Measurements from ENCODE around the gene SNUPN.

DNA sequence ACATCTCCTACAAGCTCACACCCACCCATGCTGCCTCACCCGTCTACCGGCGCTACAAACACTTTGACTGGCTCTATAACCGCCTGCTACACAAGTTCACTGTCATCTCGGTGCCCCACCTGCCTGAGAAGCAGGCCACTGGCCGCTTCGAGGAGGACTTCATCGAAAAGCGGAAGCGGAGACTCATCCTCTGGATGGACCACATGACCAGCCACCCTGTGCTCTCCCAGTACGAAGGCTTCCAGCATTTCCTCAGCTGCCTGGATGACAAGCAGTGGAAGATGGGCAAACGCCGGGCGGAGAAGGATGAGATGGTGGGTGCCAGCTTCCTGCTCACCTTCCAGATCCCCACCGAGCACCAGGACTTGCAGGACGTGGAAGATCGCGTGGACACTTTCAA lies 24.3 kb upstream of the SNUPN start:
- TF ChIP-seq POLR2A (IDR thresholded peaks at IDR 0.05): no peak
- TF ChIP-seq, protein P1, sequence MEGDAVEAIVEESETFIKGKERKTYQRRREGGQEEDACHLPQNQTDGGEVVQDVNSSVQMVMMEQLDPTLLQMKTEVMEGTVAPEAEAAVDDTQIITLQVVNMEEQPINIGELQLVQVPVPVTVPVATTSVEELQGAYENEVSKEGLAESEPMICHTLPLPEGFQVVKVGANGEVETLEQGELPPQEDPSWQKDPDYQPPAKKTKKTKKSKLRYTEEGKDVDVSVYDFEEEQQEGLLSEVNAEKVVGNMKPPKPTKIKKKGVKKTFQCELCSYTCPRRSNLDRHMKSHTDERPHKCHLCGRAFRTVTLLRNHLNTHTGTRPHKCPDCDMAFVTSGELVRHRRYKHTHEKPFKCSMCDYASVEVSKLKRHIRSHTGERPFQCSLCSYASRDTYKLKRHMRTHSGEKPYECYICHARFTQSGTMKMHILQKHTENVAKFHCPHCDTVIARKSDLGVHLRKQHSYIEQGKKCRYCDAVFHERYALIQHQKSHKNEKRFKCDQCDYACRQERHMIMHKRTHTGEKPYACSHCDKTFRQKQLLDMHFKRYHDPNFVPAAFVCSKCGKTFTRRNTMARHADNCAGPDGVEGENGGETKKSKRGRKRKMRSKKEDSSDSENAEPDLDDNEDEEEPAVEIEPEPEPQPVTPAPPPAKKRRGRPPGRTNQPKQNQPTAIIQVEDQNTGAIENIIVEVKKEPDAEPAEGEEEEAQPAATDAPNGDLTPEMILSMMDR (IDR thresholded peaks at IDR 0.05): no peak
